Kidney (tissue), 14 donors: Measurements from ENCODE around the gene CAMK1G. TPM values are rescaled to one million over a fixed set of nuclear protein-coding genes. Genes with fewer than 3 reads are reported as not detected.

Experiments
- DNase-seq, 5 donors: peaks; one replicate each; pipeline ENCODE4 v3.0.0-alpha.2; 2013 to 2020
- FAIRE-seq: peaks from 2 replicates; lab custom pipeline; 2012; peaks lifted over from hg19 to GRCh38; lab: Jason Lieb, UNC
- H3K27ac ChIP-seq, 2 donors: one replicate each; pipeline ENCODE4 v1.7.0; 2013; ENCODE audit warnings: low read depth in 2 of 2, low read length in 2 of 2, inconsistent platforms in 1 of 2
- H3K27me3 ChIP-seq: one replicate; pipeline ENCODE4 v1.7.1; 2013; ENCODE audit warnings: low read length, inconsistent platforms; ENCODE audit not compliant: control insufficient read depth, insufficient read depth
- H3K36me3 ChIP-seq, 3 donors: one replicate each; pipeline versions ENCODE4 v1.7.0 to v1.7.1; 2013; ENCODE audit warnings: low read length in 3 of 3, control low read depth in 1 of 3, inconsistent platforms in 1 of 3; ENCODE audit not compliant: insufficient read depth in 3 of 3, control insufficient read depth in 2 of 3
- H3K4me1 ChIP-seq, 3 donors: one replicate each; pipeline versions ENCODE4 v1.7.0 to v1.7.1; 2013; ENCODE audit warnings: low read length in 3 of 3, inconsistent platforms in 1 of 3, low read depth in 1 of 3; ENCODE audit not compliant: control insufficient read depth in 2 of 3, insufficient read depth in 2 of 3
- H3K4me3 ChIP-seq, 3 donors: one replicate each; pipeline versions ENCODE4 v1.7.0 to v1.8.1; 2013; ENCODE audit warnings: low read length in 3 of 3, control low read depth in 1 of 3, inconsistent platforms in 1 of 3
- H3K9ac ChIP-seq, 3 donors: one replicate each; pipeline versions ENCODE4 v1.7.0 to v1.7.1; 2013; ENCODE audit warnings: low read length in 3 of 3, control low read depth in 1 of 3, inconsistent platforms in 1 of 3
- H3K9me3 ChIP-seq, 3 donors: one replicate each; pipeline versions ENCODE4 v1.7.0 to v1.7.1; 2013; ENCODE audit warnings: low read length in 3 of 3, control low read depth in 1 of 3, inconsistent platforms in 1 of 3; ENCODE audit not compliant: control insufficient read depth in 2 of 3, insufficient read depth in 1 of 3
- intact Hi-C: fragments of 100-400 bp; cut with DNase I; formaldehyde crosslinking; loops from one replicate; pipeline ENCODE4 v1.11.1; 2022
- polyA plus RNA-seq: library from polyadenylated mRNA; stranded (reverse); fragments of 350-450 nt; fragmentation: Illumina TruSeq; extraction: RNeasy Lipid Tissue Mini Kit (QIAGEN cat#74804); gene quantifications from one replicate; pipeline ENCODE4 v1.2.3, GENCODE V29; 2014; ENCODE audit warnings: low read depth, low replicate concordance; ENCODE audit not compliant: insufficient read depth
- total RNA-seq: library from RNA; stranded (reverse); fragmentation: NEBNext Ultra II Directional; extraction: Animal tissue kit (Norgen Biotek cat#: 25700); gene quantifications from one replicate; pipeline ENCODE4 v1.2.1, GENCODE V29; 2021
- TF ChIP-seq, protein P1 (sequence below): IDR thresholded peaks from 3 replicates; pipeline ENCODE4 v1.5.1; 2012; ENCODE audit warnings: mild to moderate bottlenecking, moderate library complexity, borderline replicate concordance; ENCODE audit not compliant: insufficient read depth; ENCODE audit errors: extremely low read depth
- donor health status: control.
- donor health status: control.
- donor health status: control.
- donor health status: control.
- donor health status: control.
- donor health status: DM: yes; HTN: yes; CAD: no.
- donor health status: Normal renal cell carcinoma (clear cell type).

Gene CAMK1G
- total and polyA plus RNA-seq, 2 donors from 2014 or later: 1.4 to 5.5 TPM

DNA sequence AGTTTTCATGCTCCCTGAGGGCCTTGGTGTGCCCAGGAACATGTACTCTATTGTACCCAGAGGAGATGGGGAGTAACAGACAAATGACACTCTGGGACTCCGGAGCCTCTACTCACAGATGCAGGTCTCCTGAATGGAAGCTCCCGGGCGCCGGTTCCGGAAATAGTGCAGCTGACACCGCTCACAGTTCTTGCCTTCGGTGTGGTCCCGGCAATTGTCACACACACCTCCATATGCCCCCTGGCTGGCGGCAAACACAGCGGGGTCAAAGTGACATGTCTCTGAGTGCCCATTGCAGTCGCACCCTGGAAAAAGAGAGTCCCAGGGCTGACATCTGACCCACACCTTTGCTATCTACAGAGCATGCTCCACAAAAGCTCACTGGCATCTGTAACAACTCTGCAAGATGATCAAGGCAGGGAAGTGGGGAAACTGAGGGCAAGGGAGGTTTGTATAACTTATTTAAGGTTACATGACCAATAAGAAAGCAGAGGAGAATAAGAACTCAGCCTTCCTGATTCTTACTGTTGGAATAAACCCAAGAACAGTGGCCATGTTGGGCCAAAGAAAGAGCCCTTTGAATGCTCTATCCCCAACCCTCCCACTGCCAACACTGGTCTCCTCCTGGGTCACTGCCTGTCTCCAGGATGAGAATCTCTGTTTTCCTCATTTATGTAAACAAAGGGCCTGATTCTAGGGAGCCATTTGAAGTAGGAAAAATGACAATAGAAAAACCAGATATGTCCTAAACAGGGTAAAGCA is 46.3 kb downstream of the CAMK1G start:
- TF ChIP-seq, protein P1, sequence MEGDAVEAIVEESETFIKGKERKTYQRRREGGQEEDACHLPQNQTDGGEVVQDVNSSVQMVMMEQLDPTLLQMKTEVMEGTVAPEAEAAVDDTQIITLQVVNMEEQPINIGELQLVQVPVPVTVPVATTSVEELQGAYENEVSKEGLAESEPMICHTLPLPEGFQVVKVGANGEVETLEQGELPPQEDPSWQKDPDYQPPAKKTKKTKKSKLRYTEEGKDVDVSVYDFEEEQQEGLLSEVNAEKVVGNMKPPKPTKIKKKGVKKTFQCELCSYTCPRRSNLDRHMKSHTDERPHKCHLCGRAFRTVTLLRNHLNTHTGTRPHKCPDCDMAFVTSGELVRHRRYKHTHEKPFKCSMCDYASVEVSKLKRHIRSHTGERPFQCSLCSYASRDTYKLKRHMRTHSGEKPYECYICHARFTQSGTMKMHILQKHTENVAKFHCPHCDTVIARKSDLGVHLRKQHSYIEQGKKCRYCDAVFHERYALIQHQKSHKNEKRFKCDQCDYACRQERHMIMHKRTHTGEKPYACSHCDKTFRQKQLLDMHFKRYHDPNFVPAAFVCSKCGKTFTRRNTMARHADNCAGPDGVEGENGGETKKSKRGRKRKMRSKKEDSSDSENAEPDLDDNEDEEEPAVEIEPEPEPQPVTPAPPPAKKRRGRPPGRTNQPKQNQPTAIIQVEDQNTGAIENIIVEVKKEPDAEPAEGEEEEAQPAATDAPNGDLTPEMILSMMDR: no peak
- no peak overlapping the region for H3K9ac ChIP-seq
- no peaks in the 10 kb centered on the region for H3K36me3 ChIP-seq
- no peaks in the 10 kb centered on the region for H3K27me3 ChIP-seq
- DNase-seq (no peak), FAIRE-seq (no peak)
- intact Hi-C loops: loop anchor here (10.0 kb wide), 1 partner anchor 55 kb away; no protein-coding TSS in a partner anchor
- H3K4me1 ChIP-seq: peaks cover 0 to 17% (median 14%) of the 10 kb centered on the region in 3 donors
- no peak overlapping the region for H3K27ac ChIP-seq
- no peaks in the 10 kb centered on the region for H3K9me3 ChIP-seq
- H3K4me3 ChIP-seq: no peak overlapping the region

DNA sequence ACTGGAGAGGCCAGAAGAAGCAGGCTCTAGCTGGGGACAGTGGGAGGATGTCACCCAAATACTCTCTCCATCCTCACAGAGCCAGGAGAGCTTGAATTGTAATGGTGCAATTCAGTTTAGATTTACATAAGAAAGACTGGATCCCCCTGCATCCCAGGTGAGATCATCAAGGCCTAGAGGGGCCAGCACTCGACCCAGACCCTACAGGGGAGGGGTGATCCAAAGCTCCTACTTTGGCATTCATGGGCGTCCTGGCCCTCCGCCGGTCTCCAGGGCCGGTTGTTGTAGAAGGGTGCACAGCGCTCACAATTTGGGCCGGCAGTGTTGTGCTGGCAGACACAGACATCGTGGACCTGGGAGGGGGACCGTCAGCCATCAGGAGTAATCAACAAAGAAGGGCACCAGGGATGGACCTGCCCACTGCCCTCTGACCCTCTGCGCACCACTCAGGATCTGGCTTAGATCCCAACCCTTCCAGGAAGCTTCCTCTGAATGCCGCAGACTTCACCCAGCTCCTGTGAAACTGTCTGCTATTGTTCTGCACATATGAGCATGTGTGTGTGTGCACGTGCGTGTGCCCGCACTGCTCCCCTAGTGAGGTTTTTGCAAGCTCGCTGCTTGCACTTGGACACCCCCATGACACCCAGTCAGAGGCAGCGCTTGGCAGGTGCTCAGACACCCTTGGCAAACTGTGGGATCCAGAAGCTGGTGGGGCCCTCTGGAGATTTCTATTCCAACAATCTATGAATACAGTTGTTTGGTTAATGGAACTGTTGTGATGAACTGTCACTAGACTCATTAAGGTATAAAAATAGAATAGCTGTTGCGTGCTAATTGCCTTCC is 47.1 kb downstream of the CAMK1G start:
- Histone ChIP-seq H3K4me1 (peaks cover 0 to 15% (median 14%) of the 10 kb centered on the region in 3 donors), H3K27ac (no peak overlapping the region), H3K27me3 (no peaks in the 10 kb centered on the region), H3K36me3 (no peaks in the 10 kb centered on the region), H3K9me3 (no peaks in the 10 kb centered on the region), H3K9ac (no peak overlapping the region), H3K4me3 (no peak overlapping the region)
- no peak for FAIRE-seq
- intact Hi-C loops: no loop called here
- no peak for DNase-seq
- TF ChIP-seq, protein P1: no peak

DNA sequence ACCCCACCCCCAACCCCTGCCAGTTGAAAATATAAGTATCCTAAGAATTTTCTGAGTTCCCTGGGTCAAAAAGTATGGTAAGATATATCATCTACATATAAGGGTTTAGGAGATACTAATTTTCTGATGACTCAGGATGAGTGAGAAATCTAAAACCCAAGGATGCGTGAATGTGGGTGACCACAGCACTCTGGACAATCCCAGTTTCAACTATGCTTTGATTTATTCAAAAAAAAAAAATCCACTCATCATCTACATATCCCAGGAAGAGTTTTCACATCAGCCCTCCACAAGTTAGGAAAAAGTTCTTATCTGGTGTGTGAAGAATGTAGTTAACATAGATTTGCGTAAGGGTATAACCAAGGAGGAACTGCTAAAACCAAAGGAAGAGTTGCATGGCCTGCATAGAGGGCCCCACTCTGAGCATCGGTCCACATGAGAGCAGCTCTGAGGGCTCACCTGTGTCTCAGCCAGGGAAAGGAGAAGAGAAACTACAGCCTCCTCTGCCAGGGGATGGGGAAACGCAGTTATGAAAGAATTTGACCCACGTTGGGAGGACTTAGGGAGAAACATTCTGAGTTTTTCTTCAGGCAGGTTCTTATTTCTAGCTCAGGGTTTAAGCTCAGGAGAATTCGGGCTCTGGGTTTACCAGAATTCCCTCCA is 50.0 kb downstream of the CAMK1G start:
- TF ChIP-seq, protein P1: no peak
- Histone ChIP-seq H3K36me3 (no peaks in the 10 kb centered on the region), H3K4me3 (no peak overlapping the region), H3K9me3 (no peaks in the 10 kb centered on the region), H3K27me3 (no peaks in the 10 kb centered on the region), H3K27ac (no peak overlapping the region), H3K4me1 (no peaks in the 10 kb centered on the region), H3K9ac (no peak overlapping the region)
- FAIRE-seq: no peak
- intact Hi-C loops: no loop called here
- DNase-seq: no peak
